H9 (cell line): ENCODE data around the gene UBE2V1. TPM values are rescaled to one million over a fixed set of nuclear protein-coding genes. Genes with fewer than 3 reads are reported as not detected.
A peak's percentile ranks its signal among the peaks of the same experiment; 100 is the strongest.
"Not testable (repeated sequence)": the region's sequence is repeated elsewhere in the genome, so short reads cannot be mapped to it uniquely, and the experiment has no call there.

Source experiments
- DNase-seq: peaks from one replicate; pipeline ENCODE4 v3.0.0-alpha.2; 2017
- H2AFZ ChIP-seq: one replicate; pipeline ENCODE4 v1.6.1; 2013; ENCODE audit warnings: mild to moderate bottlenecking, low read length, control low read depth, moderate library complexity
- H2AK5ac ChIP-seq: 2 replicates; pipeline ENCODE4 v1.6.1; 2013; ENCODE audit warnings: low read length, control low read depth, mixed read lengths; ENCODE audit not compliant: insufficient read length
- H2BK120ac ChIP-seq: one replicate; pipeline ENCODE4 v1.6.1; 2013; ENCODE audit warnings: low read depth, mild to moderate bottlenecking, low read length, control low read depth, inconsistent platforms; ENCODE audit not compliant: poor library complexity, severe bottlenecking
- H2BK12ac ChIP-seq: 2 replicates; pipeline ENCODE4 v1.6.1; 2013; ENCODE audit warnings: low read length, control low read depth, mixed read lengths, low read depth; ENCODE audit not compliant: insufficient read length
- H2BK15ac ChIP-seq: 2 replicates; pipeline ENCODE4 v1.6.1; 2013; ENCODE audit warnings: low read depth, low read length, control low read depth
- H2BK20ac ChIP-seq: one replicate; pipeline ENCODE4 v1.6.1; 2013; ENCODE audit warnings: low read depth, mild to moderate bottlenecking, low read length, control low read depth, inconsistent platforms; ENCODE audit not compliant: poor library complexity, severe bottlenecking
- H2BK5ac ChIP-seq: 2 replicates; pipeline ENCODE4 v1.6.1; 2013; ENCODE audit warnings: low read length, control low read depth, mixed read lengths; ENCODE audit not compliant: insufficient read length
- H3K14ac ChIP-seq: 2 replicates; pipeline ENCODE4 v1.6.1; 2013; ENCODE audit warnings: low read length, control low read depth; ENCODE audit not compliant: insufficient read depth
- H3K18ac ChIP-seq: 2 replicates; pipeline ENCODE4 v1.6.1; 2013; ENCODE audit warnings: low read depth, mild to moderate bottlenecking, mixed read lengths, low read length, control low read depth; ENCODE audit not compliant: insufficient read length
- H3K23ac ChIP-seq: 2 replicates; pipeline ENCODE4 v1.6.1; 2013; ENCODE audit warnings: low read length, control low read depth, mixed read lengths, low read depth; ENCODE audit not compliant: insufficient read length
- H3K23me2 ChIP-seq: 2 replicates; pipeline ENCODE4 v1.6.1; 2013; ENCODE audit warnings: low read depth, mild to moderate bottlenecking, mixed read lengths, low read length, control low read depth; ENCODE audit not compliant: insufficient read length, poor library complexity, severe bottlenecking
- H3K27ac ChIP-seq: 2 replicates; pipeline ENCODE4 v1.5.1; 2013; ENCODE audit warnings: low read length, control low read depth, mixed read lengths, low read depth; ENCODE audit not compliant: insufficient read length
- H3K27me3 ChIP-seq: 2 replicates; pipeline ENCODE4 v1.6.1; 2013; ENCODE audit warnings: low read length, control low read depth, inconsistent platforms; ENCODE audit not compliant: insufficient read depth
- H3K4ac ChIP-seq: 2 replicates; pipeline ENCODE4 v1.6.1; 2013; ENCODE audit warnings: low read depth, mild to moderate bottlenecking, control low read depth, inconsistent platforms, low read length, moderate library complexity
- H3K4me1 ChIP-seq: 2 replicates; pipeline ENCODE4 v1.6.1; 2013; ENCODE audit warnings: low read length, control low read depth, inconsistent platforms; ENCODE audit not compliant: insufficient read depth
- H3K4me2 ChIP-seq: 2 replicates; pipeline ENCODE4 v1.6.1; 2013; ENCODE audit warnings: low read length, control low read depth, mixed read lengths; ENCODE audit not compliant: insufficient read length, insufficient read depth
- H3K56ac ChIP-seq: 2 replicates; pipeline ENCODE4 v1.6.1; 2013; ENCODE audit warnings: low read depth, mild to moderate bottlenecking, mixed read lengths, low read length, control low read depth; ENCODE audit not compliant: insufficient read length
- H3K79me1 ChIP-seq: 2 replicates; pipeline ENCODE4 v1.6.1; 2013; ENCODE audit warnings: low read depth, mild to moderate bottlenecking, moderate library complexity, low read length, control low read depth, inconsistent platforms; ENCODE audit not compliant: insufficient read depth, poor library complexity, severe bottlenecking
- H3K79me2 ChIP-seq: 2 replicates; pipeline ENCODE4 v1.6.1; 2013; ENCODE audit warnings: low read length, control low read depth, inconsistent platforms; ENCODE audit not compliant: insufficient read depth
- H3K9ac ChIP-seq: 2 replicates; pipeline ENCODE4 v1.6.1; 2013; ENCODE audit warnings: low read length, control low read depth, mixed read lengths; ENCODE audit not compliant: insufficient read length; ENCODE audit errors: extremely low read depth
- H3K9me3 ChIP-seq: one replicate; pipeline ENCODE4 v1.6.1; 2013; ENCODE audit warnings: low read depth, low read length, inconsistent platforms; ENCODE audit not compliant: control insufficient read depth
- H3T11ph ChIP-seq: one replicate; pipeline ENCODE4 v1.6.1; 2013; ENCODE audit warnings: mild to moderate bottlenecking, low read length, control low read depth, inconsistent platforms
- H4K20me1 ChIP-seq: one replicate; pipeline ENCODE4 v1.6.1; 2013; ENCODE audit not compliant: control insufficient read depth, insufficient read length, insufficient read depth
- H4K5ac ChIP-seq: 2 replicates; pipeline ENCODE4 v1.6.1; 2013; ENCODE audit warnings: low read depth, mild to moderate bottlenecking, mixed read lengths, low read length, control low read depth; ENCODE audit not compliant: insufficient read length
- H4K8ac ChIP-seq: replicated peaks from 2 replicates; pipeline ENCODE4 v1.6.1; 2013; ENCODE audit warnings: low read length, control low read depth, mixed read lengths, low read depth; ENCODE audit not compliant: insufficient read length
- H4K91ac ChIP-seq: 2 replicates; pipeline ENCODE4 v1.6.1; 2013; ENCODE audit warnings: low read depth, mild to moderate bottlenecking, moderate library complexity, mixed read lengths, low read length, control low read depth; ENCODE audit not compliant: insufficient read length
- H3K27ac Mint-ChIP-seq, 3 experiments: 2 replicates in 2 of 3; 3 replicates in 1 of 3; pipeline ENCODE4 v1.8.0; 2020 to 2021; ENCODE audit warnings: mixed read lengths in 3 of 3, mild to moderate bottlenecking in 1 of 3, moderate library complexity in 1 of 3
- H3K27me3 Mint-ChIP-seq: 2 replicates; pipeline ENCODE4 v1.8.0; 2021; ENCODE audit warnings: low read depth, mild to moderate bottlenecking, moderate library complexity, mixed read lengths
- H3K36me3 Mint-ChIP-seq, 3 experiments: 2 replicates in 2 of 3; 3 replicates in 1 of 3; pipeline ENCODE4 v1.8.0; 2020 to 2021; ENCODE audit warnings: low read depth in 3 of 3, mixed read lengths in 3 of 3; ENCODE audit not compliant: insufficient read depth in 1 of 3
- H3K4me1 Mint-ChIP-seq, 2 experiments: 2 replicates each; pipeline ENCODE4 v1.8.0; 2020; ENCODE audit warnings: mixed read lengths in 2 of 2
- H3K4me3 Mint-ChIP-seq, 2 experiments: 2 replicates in 1 of 2; 3 replicates in 1 of 2; pipeline ENCODE4 v1.8.0; 2020 to 2021; ENCODE audit warnings: mild to moderate bottlenecking in 2 of 2, mixed read lengths in 2 of 2, moderate library complexity in 1 of 2
- H3K9me3 Mint-ChIP-seq, 2 experiments: 2 replicates in 1 of 2; 3 replicates in 1 of 2; pipeline ENCODE4 v1.8.0; 2020; ENCODE audit warnings: mild to moderate bottlenecking in 2 of 2, mixed read lengths in 2 of 2, moderate library complexity in 1 of 2
- WGBS: extraction: QIAGEN DNeasy Blood & Tissue Kit; methylation state at CpG from one replicate; pipeline ENCODE4 v1.1.7; 2013; ENCODE audit warnings: missing lambda C conversion rate, low lambda C conversion rate, mixed read lengths; ENCODE audit not compliant: insufficient read length; ENCODE audit errors: extremely low coverage; 5-methylcytosine and 5-hydroxymethylcytosine counted together
- long read RNA-seq: library from polyadenylated mRNA; unstranded; transcript quantifications from one replicate; pipeline ENCODE4 v2.0.0, GENCODE V29; 2020
- total RNA-seq: library from RNA; stranded (reverse); gene quantifications from 2 replicates; pipeline ENCODE4 v1.2.1, GENCODE V29; 2021
- TF ChIP-seq, protein P1 (sequence below): fragments of 200-600 bp; sonication (generic); conservative IDR thresholded peaks from 3 replicates; pipeline ENCODE4 v1.8.0; 2021; ENCODE audit warnings: antibody characterized with exemption, mild to moderate bottlenecking

UBE2V1 gene
- total RNA-seq = 152 and 165 TPM in 2 replicates
- long read RNA-seq, transcript UBE2V1-201 (4 exons, 2,536 nt) = minor isoform, 12 of 855 reads
- long read RNA-seq, transcript UBE2V1-205 (3 exons, 1,983 nt) = minor isoform, 33 of 855 reads
- long read RNA-seq, transcript UBE2V1-203 (4 exons, 2,133 nt) = major isoform, 756 of 855 reads
- long read RNA-seq, partial matches to known transcripts = 10 of 855 reads
- long read RNA-seq, other reads (novel, unspliced or antisense) = 25 of 855 reads

DNA sequence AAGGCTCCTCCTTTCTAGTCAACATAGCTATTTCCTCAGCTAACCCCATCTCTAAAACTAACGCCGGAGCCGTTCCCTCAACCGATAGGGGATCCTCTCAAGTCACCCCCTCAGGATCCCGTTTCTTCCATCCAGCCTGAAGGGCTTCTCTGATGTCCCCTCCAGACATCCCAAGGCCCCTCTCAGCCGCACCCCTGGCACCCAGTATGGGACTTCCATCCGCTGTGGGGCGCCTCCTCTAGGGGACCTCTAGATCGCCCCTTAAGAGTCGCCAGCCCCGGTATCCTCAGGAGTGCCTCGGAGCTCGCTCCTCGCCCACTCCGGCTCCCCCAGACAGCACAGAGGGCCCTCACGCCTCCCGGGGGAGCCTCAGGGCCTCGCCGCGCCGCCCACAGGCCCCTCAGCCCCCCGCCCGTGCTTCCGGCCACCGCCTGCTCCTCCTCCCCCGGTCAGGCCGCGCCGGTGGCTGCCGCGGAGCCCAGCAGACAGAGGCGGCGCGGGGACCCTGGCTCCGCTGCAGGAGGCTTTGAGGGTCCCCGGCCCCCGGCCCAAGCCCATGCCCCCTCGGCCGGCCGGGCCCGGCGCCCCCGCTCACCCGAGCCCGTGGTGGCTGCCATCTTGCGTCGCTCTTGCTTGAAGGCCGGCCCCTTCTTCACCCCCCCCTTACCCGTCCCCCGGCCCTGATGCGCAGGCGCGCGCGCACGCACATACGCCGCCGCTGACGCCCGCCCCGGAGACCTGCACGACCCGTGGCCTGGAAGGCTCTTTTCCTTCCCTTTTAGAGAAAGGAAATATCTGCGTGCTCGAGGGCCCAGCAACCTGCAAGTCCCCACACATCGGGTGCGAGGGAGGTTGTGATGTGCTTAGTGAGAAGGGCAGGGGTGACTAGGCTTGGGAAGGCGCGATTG lies at the start of gene UBE2V1:
Gene UBE2V1, minus strand, starts transcription at position 639 of the 908 bp plus-strand sequence. Its CDS starts 22 bp downstream, at position 617.
- H2BK12ac ChIP-seq = no peak within 1 kb of the TSS
- DNase-seq = peak; percentile 88
- peaks cover 19% of the 10 kb centered on the region for H3K23me2 ChIP-seq
- Mint-ChIP-seq H3K27ac (peak within 1 kb of the TSS; percentile 95 to 99 (median 97)), H3K9me3 (no peaks in the 10 kb centered on the region), H3K4me3 (peak within 1 kb of the TSS; percentile 97 to 99), H3K4me1 (peaks cover 57 to 60% of the 10 kb centered on the region in 2 experiments), H3K36me3 (peaks cover 2 to 22% (median 17%) of the 10 kb centered on the region in 3 experiments; a peak in 5 of 7 replicates), H3K27me3 (no peaks in the 10 kb centered on the region)
- no peak within 1 kb of the TSS for H2BK120ac ChIP-seq
- no peak within 1 kb of the TSS for H2AK5ac ChIP-seq
- no peak within 1 kb of the TSS for H3T11ph ChIP-seq
- no peak within 1 kb of the TSS for H3K27ac ChIP-seq
- no peak within 1 kb of the TSS for H4K8ac ChIP-seq
- H3K18ac ChIP-seq = peak within 1 kb of the TSS; percentile 73
- H2BK20ac ChIP-seq = no peak within 1 kb of the TSS
- H4K20me1 ChIP-seq = peaks cover 2% of the 10 kb centered on the region
- peak within 1 kb of the TSS; percentile 83 for H3K14ac ChIP-seq
- H3K9me3 ChIP-seq = no peaks in the 10 kb centered on the region
- no peak within 1 kb of the TSS for H4K91ac ChIP-seq
- H3K4ac ChIP-seq = no peak within 1 kb of the TSS
- H3K79me2 ChIP-seq = peaks cover 40% of the 10 kb centered on the region; the same call in 1 of the 2 replicates
- H3K56ac ChIP-seq = no peak within 1 kb of the TSS
- no peak within 1 kb of the TSS for H2BK5ac ChIP-seq
- no peak within 1 kb of the TSS for H2BK15ac ChIP-seq
- peaks cover 6% of the 10 kb centered on the region for H3K4me1 ChIP-seq
- H3K9ac ChIP-seq = peak within 1 kb of the TSS; percentile 86
- no CpG with 5 or more reads among the region's 70 CpGs for WGBS
- H3K79me1 ChIP-seq = peaks cover 7% of the 10 kb centered on the region
- TF ChIP-seq, protein P1, sequence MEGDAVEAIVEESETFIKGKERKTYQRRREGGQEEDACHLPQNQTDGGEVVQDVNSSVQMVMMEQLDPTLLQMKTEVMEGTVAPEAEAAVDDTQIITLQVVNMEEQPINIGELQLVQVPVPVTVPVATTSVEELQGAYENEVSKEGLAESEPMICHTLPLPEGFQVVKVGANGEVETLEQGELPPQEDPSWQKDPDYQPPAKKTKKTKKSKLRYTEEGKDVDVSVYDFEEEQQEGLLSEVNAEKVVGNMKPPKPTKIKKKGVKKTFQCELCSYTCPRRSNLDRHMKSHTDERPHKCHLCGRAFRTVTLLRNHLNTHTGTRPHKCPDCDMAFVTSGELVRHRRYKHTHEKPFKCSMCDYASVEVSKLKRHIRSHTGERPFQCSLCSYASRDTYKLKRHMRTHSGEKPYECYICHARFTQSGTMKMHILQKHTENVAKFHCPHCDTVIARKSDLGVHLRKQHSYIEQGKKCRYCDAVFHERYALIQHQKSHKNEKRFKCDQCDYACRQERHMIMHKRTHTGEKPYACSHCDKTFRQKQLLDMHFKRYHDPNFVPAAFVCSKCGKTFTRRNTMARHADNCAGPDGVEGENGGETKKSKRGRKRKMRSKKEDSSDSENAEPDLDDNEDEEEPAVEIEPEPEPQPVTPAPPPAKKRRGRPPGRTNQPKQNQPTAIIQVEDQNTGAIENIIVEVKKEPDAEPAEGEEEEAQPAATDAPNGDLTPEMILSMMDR = peak; percentile 34; the same call in 1 of the 3 replicates
- H3K27me3 ChIP-seq = no peaks in the 10 kb centered on the region
- no peak within 1 kb of the TSS for H2AFZ ChIP-seq
- H3K4me2 ChIP-seq = peak within 1 kb of the TSS; percentile 63
- no peak within 1 kb of the TSS for H3K23ac ChIP-seq
- H4K5ac ChIP-seq = no peak within 1 kb of the TSS

DNA sequence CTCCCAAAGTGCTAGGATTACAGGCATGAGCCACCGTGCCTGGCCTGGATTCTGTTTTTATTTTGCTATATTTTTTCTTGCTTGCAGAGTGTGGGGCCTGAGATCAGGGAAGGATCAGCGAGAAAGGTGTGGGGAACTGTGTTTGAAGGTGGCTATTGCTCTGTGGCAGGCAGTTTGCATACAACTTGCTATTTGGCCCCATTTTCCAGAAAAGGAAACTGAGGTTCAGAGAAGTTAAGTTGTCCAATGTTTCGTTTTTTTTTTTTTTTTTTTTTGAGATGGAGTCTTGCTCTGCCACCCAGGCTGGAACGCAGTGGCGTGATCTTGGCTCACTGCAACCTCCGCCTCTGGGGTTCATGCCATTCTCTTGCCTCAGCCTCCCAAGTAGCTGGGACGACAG lies 48.5 kb upstream of the UBE2V1 start:
- H4K91ac ChIP-seq, H3K23me2 ChIP-seq, H3K23ac ChIP-seq, H2AFZ ChIP-seq, H3K9ac ChIP-seq, H2BK120ac ChIP-seq, H2BK15ac ChIP-seq, H3K4ac ChIP-seq, H2AK5ac ChIP-seq, H3K14ac ChIP-seq, H2BK5ac ChIP-seq, H3K9me3 ChIP-seq, DNase-seq, H3K4me1 ChIP-seq, H3K56ac ChIP-seq, H2BK20ac ChIP-seq, H3K79me1 ChIP-seq, H3K27me3 Mint-ChIP-seq, H3K9me3 Mint-ChIP-seq, H4K20me1 ChIP-seq, H3K27ac ChIP-seq, H4K5ac ChIP-seq, H3K36me3 Mint-ChIP-seq, H3K27me3 ChIP-seq, H3K18ac ChIP-seq, H4K8ac ChIP-seq, H3T11ph ChIP-seq, H2BK12ac ChIP-seq, H3K4me2 ChIP-seq, H3K79me2 ChIP-seq: not testable (repeated sequence)
- H3K27ac Mint-ChIP-seq = peak overlapping the region in 1 of 3 experiments; percentile 20; a peak in 1 of 7 replicates
- peak overlapping the region in 1 of 2 experiments; percentile 21; a peak in 1 of 5 replicates for H3K4me3 Mint-ChIP-seq
- no CpG with 5 or more reads among the region's 7 CpGs for WGBS
- peaks cover 18 to 22% of the 10 kb centered on the region in 2 experiments for H3K4me1 Mint-ChIP-seq
